Prostate gland (tissue), 2 donors: ENCODE results near the gene ADRA2B.

Experiments
- POLR2AphosphoS5 ChIP-seq: sonication (generic); formaldehyde crosslinking; IDR thresholded peaks from one replicate; pipeline ENCODE4 v1.6.1; 2017; ENCODE audit warnings: antibody characterized with exemption
- TF ChIP-seq, protein P1 (sequence below), 4 experiments: fragments of 200-600 bp in 2 of 4; fragments of 450-650 bp in 2 of 4; sonication (generic) in 2 of 4; IDR thresholded peaks; 1 replicate in 3 of 4; 2 replicates in 1 of 4; pipeline ENCODE4 v1.5.1; 2016 to 2019; ENCODE audit warnings: antibody characterized with exemption in 4 of 4, mild to moderate bottlenecking in 2 of 4, moderate library complexity in 2 of 4

GRCh38 chr2:96152304-96153161, 36.2 kb upstream of the ADRA2B start:
- no peak for TF ChIP-seq POLR2AphosphoS5
- TF ChIP-seq, protein P1, sequence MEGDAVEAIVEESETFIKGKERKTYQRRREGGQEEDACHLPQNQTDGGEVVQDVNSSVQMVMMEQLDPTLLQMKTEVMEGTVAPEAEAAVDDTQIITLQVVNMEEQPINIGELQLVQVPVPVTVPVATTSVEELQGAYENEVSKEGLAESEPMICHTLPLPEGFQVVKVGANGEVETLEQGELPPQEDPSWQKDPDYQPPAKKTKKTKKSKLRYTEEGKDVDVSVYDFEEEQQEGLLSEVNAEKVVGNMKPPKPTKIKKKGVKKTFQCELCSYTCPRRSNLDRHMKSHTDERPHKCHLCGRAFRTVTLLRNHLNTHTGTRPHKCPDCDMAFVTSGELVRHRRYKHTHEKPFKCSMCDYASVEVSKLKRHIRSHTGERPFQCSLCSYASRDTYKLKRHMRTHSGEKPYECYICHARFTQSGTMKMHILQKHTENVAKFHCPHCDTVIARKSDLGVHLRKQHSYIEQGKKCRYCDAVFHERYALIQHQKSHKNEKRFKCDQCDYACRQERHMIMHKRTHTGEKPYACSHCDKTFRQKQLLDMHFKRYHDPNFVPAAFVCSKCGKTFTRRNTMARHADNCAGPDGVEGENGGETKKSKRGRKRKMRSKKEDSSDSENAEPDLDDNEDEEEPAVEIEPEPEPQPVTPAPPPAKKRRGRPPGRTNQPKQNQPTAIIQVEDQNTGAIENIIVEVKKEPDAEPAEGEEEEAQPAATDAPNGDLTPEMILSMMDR (IDR thresholded peaks at IDR 0.05) = no peak
